GM18951 (cell line): ENCODE measurements around the gene SKAP1.
"Not testable (repeated sequence)": the region's sequence is repeated elsewhere in the genome, so short reads cannot be mapped to it uniquely, and the experiment has no call there.

ENCODE experiments used
- POLR2A ChIP-seq: IDR thresholded peaks from 4 replicates; pipeline ENCODE4 v1.6.1; 2011; ENCODE audit warnings: mild to moderate bottlenecking; ENCODE audit not compliant: insufficient read length, insufficient read depth; ENCODE audit errors: extremely low read depth
- in situ Hi-C: fragments of 300-500 bp; cut with MboI; formaldehyde crosslinking; loops from one replicate; pipeline ENCODE4 v1.12.0; 2022; ENCODE audit warnings: low sequenced_read_pairs, mixed read lengths, inconsistent platforms; ENCODE audit not compliant: unreplicated experiment

The SKAP1 gene

DNA sequence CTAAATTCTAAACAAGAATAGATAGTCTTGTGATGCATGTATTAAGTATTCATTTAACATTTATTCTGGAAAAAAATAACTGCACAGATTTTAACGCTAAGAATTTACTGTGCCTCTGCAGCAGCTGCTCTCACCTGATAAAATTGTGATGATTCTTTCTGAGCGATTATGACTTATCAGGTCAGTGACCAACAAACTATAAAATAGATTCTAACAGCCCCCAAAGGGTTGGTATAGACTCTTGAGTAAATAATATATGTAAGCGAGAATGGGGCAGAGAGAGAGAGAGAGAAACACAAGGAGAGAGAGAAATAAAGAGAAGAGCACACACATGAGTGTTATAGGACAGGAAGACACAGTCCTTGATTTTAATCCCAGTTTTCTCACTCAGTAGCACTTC, 178.1 kb downstream of the SKAP1 start:
- in situ Hi-C loops = no loop called here
- TF ChIP-seq POLR2A = no peak

- in situ Hi-C loops = no loop called here
- TF ChIP-seq POLR2A = no peak
These were observed 179.1 kb downstream of the SKAP1 start for GRCh38 chr17:48250949-48251348.

DNA sequence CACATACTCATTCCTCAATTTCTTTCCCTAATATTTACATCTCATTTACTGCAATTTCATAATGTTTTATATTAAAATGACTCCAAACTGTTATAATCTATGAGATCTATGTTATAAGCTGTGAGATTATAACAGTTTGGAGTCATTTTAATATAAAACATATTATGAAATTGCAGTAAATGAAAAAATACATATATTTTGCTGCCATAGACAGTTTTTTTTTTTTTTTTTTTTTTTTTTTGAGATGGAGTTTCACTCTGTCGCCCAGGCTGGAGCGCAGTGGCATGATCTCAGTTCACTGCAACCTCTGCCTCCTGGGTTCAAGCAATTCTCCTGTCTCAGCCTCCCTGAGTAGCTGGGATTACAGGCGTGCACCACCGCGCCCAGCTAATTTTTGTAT, 180.0 kb downstream of the SKAP1 start:
- in situ Hi-C loops = not testable (repeated sequence)

GRCh38 chr17:48247603-48248002, 182.4 kb downstream of the SKAP1 start:
- in situ Hi-C loops = no loop called here
- no peak for TF ChIP-seq POLR2A

DNA sequence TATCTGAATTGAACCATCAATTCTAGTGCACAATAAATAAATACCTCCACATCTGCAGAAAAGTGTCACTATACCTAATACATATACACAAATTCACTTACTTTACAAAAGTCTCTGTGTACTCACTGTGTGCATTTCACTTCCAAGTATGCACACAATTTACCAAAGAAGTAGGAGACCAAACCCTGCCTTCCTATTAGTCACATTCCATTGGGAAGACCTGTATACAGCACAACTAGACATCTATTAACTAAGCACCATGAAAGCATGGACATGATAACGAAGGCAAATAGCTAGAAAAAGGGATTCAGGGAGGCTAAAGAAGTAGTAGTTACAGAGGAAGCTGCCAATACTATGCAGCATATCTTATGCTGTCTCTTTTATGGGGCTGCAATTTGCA, 183.0 kb downstream of the SKAP1 start:
- TF ChIP-seq POLR2A = no peak
- in situ Hi-C loops = no loop called here

DNA sequence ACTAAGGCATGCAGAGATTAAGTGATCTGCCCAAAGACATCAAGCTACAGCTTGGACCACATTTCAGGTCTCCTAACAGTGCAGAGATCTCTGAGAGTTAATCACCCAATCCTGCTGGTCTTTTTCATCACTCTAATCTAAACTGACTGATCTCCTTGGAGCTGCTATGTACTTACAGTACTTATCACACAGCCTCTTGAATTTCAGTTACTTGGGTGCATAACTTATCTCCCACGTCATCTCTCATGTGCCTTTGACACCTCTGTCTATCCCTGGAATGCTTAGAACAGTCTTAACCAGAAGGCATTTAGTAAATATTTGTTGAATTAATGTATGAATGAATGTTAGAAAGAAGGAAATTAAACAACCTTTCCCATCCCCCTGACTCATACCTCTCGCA, 183.4 kb downstream of the SKAP1 start:
- in situ Hi-C loops = no loop called here
- no peak for TF ChIP-seq POLR2A

- in situ Hi-C loops = not testable (repeated sequence)
These were observed 184.5 kb downstream of the SKAP1 start for GRCh38 chr17:48245465-48246033.

GRCh38 chr17:48244814-48245213, 185.2 kb downstream of the SKAP1 start:
- in situ Hi-C loops = no loop called here
- no peak for TF ChIP-seq POLR2A

GRCh38 chr17:48244121-48244711, 185.8 kb downstream of the SKAP1 start:
- no peak for TF ChIP-seq POLR2A
- in situ Hi-C loops = no loop called here

DNA sequence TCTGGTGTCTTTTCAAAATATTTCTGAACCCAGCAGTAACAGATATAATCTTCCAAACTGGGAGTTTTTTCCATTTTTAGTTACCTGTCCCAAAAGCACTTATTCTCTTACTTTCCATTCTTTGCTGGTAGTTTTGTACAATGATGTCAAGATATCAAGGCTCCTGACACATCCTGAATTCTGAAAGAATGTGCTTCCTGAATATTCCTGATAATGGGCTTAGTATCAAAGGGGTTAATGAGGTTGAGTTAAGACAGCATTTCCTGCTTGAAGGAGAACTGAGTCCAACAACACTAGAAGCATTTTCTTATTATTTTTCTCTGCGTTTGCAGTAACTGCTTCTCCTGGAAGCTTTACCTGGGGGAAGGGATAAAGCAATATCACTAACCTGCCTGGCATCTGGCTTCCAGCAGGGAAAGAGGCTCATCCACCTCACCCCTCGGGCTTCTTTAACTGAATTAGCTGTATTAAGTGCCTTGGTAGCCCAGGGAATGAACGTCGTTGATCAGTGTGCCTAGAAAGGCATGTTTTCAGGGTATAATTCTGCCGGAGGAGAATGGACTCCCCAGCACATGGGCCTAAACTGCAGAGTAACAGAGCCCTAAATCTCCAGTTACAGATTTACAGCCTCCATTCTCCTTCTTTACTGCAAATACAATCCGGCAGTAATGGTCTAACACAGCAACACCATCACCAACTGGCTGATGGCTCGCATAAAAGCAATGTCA, 188.1 kb downstream of the SKAP1 start:
- in situ Hi-C loops = no loop called here
- no peak for TF ChIP-seq POLR2A

DNA sequence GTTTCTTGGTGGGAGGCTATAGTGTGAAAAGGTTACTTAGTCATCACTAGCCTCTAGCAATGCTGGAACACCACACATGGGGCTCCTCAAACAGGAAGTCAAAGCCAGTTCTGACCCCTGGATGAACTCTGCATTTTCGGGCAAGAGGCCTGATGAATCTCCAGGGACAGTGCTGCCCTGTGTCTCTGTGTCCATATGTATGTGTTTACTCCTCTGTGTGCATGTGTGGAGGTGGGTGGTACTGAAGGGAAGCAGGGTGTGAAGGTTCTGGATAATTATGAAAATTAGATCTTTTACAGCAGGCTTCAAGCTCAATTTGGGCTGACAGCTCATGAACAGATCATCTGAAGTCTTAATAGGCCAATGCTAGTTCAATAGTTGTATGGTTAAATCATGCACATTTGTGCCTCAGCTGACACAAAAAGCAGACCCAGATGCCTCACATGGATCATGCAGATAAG, 188.9 kb downstream of the SKAP1 start:
- in situ Hi-C loops = no loop called here
- no peak for TF ChIP-seq POLR2A

GRCh38 chr17:48240562-48241130, 189.4 kb downstream of the SKAP1 start:
- TF ChIP-seq POLR2A = no peak
- in situ Hi-C loops = no loop called here

DNA sequence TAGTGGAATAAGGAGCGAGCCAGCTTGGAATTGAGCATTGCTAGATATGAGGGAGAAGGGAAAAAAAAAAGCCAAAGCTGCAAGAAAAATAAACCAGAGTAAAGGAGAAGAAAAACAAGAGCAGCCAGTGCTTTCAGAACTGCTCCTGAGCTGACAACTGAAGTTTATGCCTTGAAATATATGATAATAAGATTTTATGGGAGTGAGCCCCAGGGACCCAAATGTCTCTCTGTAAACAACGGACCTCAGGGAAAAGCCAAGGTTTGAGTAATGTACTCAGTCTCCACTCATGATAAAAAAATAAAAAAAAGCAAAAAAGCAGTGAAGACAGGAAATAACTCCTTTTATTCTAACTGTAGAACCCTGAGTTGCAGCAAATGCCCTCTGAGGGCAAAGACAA, 189.9 kb downstream of the SKAP1 start:
- in situ Hi-C loops = no loop called here
- no peak for TF ChIP-seq POLR2A

DNA sequence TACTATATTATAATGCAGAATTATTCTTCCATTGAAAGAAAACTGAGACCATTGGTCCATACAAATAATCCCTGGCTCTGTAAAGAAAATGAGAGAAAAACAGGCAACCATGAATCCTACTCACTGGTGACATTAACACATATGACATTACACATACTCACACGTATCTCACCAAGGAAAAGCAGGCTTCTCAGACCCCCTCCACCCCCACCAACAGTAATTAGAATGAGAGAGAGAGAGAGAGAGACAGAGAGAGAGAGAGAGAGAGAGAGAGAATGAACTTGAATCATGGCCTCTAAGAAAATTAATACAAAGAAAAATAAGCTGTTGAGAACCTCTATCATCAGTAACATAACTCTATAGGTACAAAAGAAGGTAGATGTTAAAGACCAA, 190.4 kb downstream of the SKAP1 start:
- TF ChIP-seq POLR2A = no peak
- in situ Hi-C loops = no loop called here
